KMS-11 (cell line): ENCODE measurements around the gene AKR1B15.
"Not testable (repeated sequence)": the region's sequence is repeated elsewhere in the genome, so short reads cannot be mapped to it uniquely, and the experiment has no call there.

Experiments
- H2AFZ ChIP-seq: fragments of 200-600 bp; sonication (generic); 2 replicates; pipeline ENCODE4 v1.6.1; 2016; ENCODE audit warnings: antibody characterized with exemption, mixed run types, low read depth
- H3K27ac ChIP-seq: fragments of 200-600 bp; sonication (generic); 2 replicates; pipeline ENCODE4 v1.6.1; 2016; ENCODE audit warnings: mild to moderate bottlenecking, mixed run types
- H3K27me3 ChIP-seq: fragments of 200-600 bp; sonication (generic); 2 replicates; pipeline ENCODE4 v1.6.1; 2017; ENCODE audit warnings: mild to moderate bottlenecking, low read depth, mixed run types, moderate library complexity; ENCODE audit not compliant: insufficient read depth
- H3K36me3 ChIP-seq: fragments of 200-600 bp; sonication (generic); 2 replicates; pipeline ENCODE4 v1.6.1; 2017; ENCODE audit warnings: mild to moderate bottlenecking, mixed run types; ENCODE audit not compliant: insufficient read depth
- H3K4me1 ChIP-seq: fragments of 200-600 bp; sonication (generic); 2 replicates; pipeline ENCODE4 v1.6.1; 2016; ENCODE audit warnings: mild to moderate bottlenecking, low read depth, mixed run types; ENCODE audit not compliant: poor library complexity, severe bottlenecking
- H3K4me2 ChIP-seq: fragments of 200-600 bp; sonication (generic); 2 replicates; pipeline ENCODE4 v1.7.0; 2016; ENCODE audit warnings: mild to moderate bottlenecking, mixed run types
- H3K4me3 ChIP-seq: fragments of 200-600 bp; sonication (generic); IDR thresholded peaks from 2 replicates; pipeline ENCODE4 v1.6.1; 2017; ENCODE audit warnings: low read depth, low read length, mixed read lengths; ENCODE audit not compliant: insufficient read depth
- H3K79me2 ChIP-seq: fragments of 200-600 bp; sonication (generic); 2 replicates; pipeline ENCODE4 v1.6.1; 2016; ENCODE audit warnings: low read depth, mixed run types; ENCODE audit not compliant: insufficient read depth
- H3K9ac ChIP-seq: fragments of 200-600 bp; sonication (generic); 2 replicates; pipeline ENCODE4 v1.6.1; 2016; ENCODE audit warnings: mild to moderate bottlenecking, mixed run types
- H4K20me1 ChIP-seq: fragments of 200-600 bp; sonication (generic); 2 replicates; pipeline ENCODE4 v1.6.1; 2016; ENCODE audit warnings: mild to moderate bottlenecking, mixed run types; ENCODE audit not compliant: insufficient read depth
- TF ChIP-seq, protein P1 (sequence below): fragments of 200-600 bp; sonication (generic); conservative IDR thresholded peaks from 2 replicates; pipeline ENCODE4 v1.6.1; 2017; ENCODE audit warnings: low read depth, mild to moderate bottlenecking, antibody characterized with exemption, low read length, moderate library complexity, mixed read lengths

Gene AKR1B15

DNA sequence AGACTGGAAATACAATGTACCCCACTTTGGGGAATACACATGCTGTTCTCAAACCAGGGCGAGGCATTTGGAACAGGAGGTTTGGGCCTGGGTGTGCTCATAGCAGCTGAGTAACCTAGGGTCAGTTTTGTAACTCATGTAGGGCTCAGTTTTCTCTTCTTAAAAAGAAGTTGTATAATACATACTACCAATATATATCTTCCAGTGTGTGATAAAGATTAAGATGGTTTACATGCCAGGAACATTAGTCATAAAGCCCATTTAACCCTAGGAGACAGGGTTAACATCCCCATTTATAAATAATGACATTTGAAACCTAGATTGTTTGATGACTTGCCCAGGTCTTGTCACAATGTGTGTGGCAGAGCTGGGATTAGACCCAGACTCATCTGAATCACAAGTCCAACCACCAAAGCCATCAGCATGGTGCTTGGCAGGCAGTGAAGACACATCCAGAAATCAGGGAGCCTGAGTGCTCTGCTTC, 15.6 kb upstream of the AKR1B15 start:
- no peaks in the 10 kb centered on the region for H4K20me1 ChIP-seq
- H3K79me2 ChIP-seq: no peaks in the 10 kb centered on the region
- TF ChIP-seq, protein P1, sequence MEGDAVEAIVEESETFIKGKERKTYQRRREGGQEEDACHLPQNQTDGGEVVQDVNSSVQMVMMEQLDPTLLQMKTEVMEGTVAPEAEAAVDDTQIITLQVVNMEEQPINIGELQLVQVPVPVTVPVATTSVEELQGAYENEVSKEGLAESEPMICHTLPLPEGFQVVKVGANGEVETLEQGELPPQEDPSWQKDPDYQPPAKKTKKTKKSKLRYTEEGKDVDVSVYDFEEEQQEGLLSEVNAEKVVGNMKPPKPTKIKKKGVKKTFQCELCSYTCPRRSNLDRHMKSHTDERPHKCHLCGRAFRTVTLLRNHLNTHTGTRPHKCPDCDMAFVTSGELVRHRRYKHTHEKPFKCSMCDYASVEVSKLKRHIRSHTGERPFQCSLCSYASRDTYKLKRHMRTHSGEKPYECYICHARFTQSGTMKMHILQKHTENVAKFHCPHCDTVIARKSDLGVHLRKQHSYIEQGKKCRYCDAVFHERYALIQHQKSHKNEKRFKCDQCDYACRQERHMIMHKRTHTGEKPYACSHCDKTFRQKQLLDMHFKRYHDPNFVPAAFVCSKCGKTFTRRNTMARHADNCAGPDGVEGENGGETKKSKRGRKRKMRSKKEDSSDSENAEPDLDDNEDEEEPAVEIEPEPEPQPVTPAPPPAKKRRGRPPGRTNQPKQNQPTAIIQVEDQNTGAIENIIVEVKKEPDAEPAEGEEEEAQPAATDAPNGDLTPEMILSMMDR: no peak
- H3K4me3 ChIP-seq: no peak overlapping the region
- H3K4me1 ChIP-seq: no peaks in the 10 kb centered on the region
- no peak overlapping the region for H3K4me2 ChIP-seq
- no peak overlapping the region for H3K9ac ChIP-seq
- H2AFZ ChIP-seq: no peak overlapping the region
- no peak overlapping the region for H3K27ac ChIP-seq
- no peaks in the 10 kb centered on the region for H3K27me3 ChIP-seq
- no peaks in the 10 kb centered on the region for H3K36me3 ChIP-seq

DNA sequence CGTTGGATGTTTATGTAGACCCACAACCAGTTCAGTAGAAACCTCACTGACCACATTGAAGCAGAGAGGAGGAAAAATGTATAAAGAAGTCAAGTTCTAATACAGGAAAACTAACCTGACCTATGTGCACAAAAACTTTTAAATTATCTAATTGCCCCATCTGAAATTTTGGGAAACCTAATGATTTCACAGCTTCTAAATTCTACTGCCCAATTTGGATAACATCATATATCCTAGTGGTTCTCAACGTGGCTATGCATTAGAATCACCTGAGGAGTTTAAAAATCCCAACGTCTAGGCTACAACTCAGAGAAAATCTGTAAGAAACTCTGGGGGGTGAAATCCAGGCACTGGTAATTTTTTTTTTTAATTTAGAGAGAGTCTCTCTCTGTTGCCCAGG, 14.3 kb upstream of the AKR1B15 start:
- H3K4me3 ChIP-seq: no peak overlapping the region
- H3K79me2 ChIP-seq: no peaks in the 10 kb centered on the region
- no peak overlapping the region for H3K4me2 ChIP-seq
- TF ChIP-seq, protein P1: no peak
- no peaks in the 10 kb centered on the region for H3K4me1 ChIP-seq
- no peak overlapping the region for H3K9ac ChIP-seq
- H2AFZ ChIP-seq: no peak overlapping the region
- H3K27me3 ChIP-seq: no peaks in the 10 kb centered on the region
- H4K20me1 ChIP-seq: no peaks in the 10 kb centered on the region
- no peaks in the 10 kb centered on the region for H3K36me3 ChIP-seq
- H3K27ac ChIP-seq: no peak overlapping the region

DNA sequence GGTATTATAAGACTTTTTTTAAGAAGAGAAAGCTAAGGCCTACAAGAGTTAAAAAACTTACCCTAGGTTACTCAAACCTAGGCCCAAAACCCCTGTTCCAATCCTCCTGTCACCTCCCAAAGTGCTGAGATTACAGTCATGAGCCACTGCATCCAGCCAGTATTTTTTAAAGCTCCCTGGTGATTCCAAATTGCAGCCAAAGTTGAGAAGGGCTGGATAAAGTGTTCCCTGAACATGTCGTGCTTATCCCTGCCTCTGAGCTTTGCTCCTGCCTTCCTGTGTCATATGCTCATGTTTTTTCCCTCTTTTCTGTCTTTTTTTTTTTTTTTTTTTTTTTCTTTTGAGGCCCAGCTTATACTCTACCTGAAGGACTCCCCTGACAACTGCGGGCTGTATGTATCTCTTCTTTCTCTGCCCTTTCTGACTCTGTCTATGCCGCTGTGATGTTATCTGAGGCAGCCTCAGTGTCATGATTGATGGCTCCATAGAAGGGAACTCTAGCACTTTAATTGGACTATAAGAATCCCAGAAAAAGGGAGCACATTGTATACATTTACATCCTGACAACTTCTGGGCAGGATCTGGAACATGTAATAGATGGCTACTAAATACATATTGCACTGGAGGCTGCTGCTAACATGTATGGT, 13.5 kb upstream of the AKR1B15 start:
- no peaks in the 10 kb centered on the region for H3K27me3 ChIP-seq
- no peak overlapping the region for H3K27ac ChIP-seq
- no peaks in the 10 kb centered on the region for H3K36me3 ChIP-seq
- H4K20me1 ChIP-seq: no peaks in the 10 kb centered on the region
- TF ChIP-seq, protein P1: no peak
- no peak overlapping the region for H2AFZ ChIP-seq
- no peak overlapping the region for H3K4me3 ChIP-seq
- H3K9ac ChIP-seq: no peak overlapping the region
- H3K4me1 ChIP-seq: no peaks in the 10 kb centered on the region
- H3K4me2 ChIP-seq: no peak overlapping the region
- no peaks in the 10 kb centered on the region for H3K79me2 ChIP-seq

DNA sequence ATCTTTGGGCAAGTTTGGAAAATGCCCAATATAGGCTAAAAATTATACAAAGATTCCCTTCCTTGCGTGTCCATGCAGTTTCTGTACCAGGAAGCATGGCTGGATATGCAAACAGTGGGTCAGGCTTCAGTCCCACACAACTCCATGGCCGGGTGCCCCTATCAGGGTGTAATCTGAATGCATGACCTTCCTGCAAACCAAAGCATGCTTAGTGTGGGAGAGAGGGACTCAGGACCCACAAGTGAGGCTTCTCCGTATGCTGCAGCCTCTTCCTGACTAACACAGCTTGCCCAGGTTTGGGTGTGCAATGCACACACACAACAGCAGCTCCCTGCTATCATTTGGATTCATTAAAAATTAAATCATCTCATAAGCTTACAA, 13.0 kb upstream of the AKR1B15 start:
- Histone ChIP-seq H3K27ac (no peak overlapping the region), H3K4me2 (no peak overlapping the region), H3K36me3 (no peaks in the 10 kb centered on the region), H3K27me3 (no peaks in the 10 kb centered on the region), H3K4me3 (no peak overlapping the region), H3K4me1 (no peaks in the 10 kb centered on the region), H2AFZ (no peak overlapping the region), H3K79me2 (no peaks in the 10 kb centered on the region), H3K9ac (no peak overlapping the region), H4K20me1 (no peaks in the 10 kb centered on the region)
- TF ChIP-seq, protein P1: no peak

DNA sequence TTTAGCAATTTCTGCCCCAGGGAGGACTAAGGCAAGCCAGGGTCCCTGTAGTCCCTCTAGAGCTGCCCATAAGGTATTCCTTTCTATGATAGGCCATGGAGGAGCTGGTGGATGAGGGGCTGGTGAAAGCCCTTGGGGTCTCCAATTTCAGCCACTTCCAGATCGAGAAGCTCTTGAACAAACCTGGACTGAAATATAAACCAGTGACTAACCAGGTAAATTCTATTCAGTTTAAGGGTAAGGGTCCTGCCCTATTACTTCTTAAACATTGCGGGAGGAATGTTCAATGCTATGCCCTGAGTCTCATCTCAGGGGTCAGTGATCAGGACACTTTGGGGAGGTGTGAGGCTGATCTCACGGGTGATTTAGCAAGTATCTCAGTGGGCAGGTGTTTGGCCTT, 12.4 kb upstream of the AKR1B15 start:
- H3K27me3 ChIP-seq, H3K4me3 ChIP-seq, H3K4me2 ChIP-seq, H3K27ac ChIP-seq, H3K9ac ChIP-seq, H3K4me1 ChIP-seq, H3K36me3 ChIP-seq, H2AFZ ChIP-seq, H4K20me1 ChIP-seq, H3K79me2 ChIP-seq: not testable (repeated sequence)

DNA sequence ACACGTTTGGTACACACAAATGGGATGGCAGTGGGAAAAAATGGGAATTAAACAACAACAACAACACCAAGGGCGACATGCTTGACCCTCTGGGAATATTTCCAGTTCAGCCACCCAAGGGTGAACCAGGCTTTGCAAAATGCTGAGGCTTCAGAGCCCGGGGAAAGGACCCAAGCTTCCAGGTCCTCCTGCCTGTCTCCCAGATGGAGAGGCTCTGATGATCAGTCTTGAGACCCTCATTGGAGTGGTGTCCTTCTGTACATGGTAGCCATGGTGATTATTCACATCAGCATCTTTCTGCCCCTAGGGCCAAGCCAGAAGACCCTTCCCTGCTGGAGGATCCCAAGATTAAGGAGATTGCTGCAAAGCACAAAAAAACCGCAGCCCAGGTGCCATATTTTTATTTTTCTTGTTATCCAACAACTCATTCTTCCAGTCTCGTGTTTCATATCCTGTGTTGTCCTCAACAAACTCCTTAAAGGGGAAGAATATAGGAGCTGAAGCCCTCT, 11.6 kb upstream of the AKR1B15 start:
- H2AFZ ChIP-seq, H3K9ac ChIP-seq, H3K4me2 ChIP-seq, H3K27me3 ChIP-seq, H3K79me2 ChIP-seq, H3K36me3 ChIP-seq, H3K4me3 ChIP-seq, H4K20me1 ChIP-seq, H3K27ac ChIP-seq, H3K4me1 ChIP-seq: not testable (repeated sequence)
